GM20000 (cell line): ENCODE results near the gene FARP2.
"Not testable (repeated sequence)": the region's sequence is repeated elsewhere in the genome, so short reads cannot be mapped to it uniquely, and the experiment has no call there.

Source experiments
- DNase-seq: peaks from one replicate; pipeline ENCODE4 v3.0.0; 2012; ENCODE audit warnings: low spot score
- CTCF ChIP-seq: IDR thresholded peaks from 2 replicates; pipeline ENCODE4 v1.5.1; 2012; ENCODE audit warnings: mild to moderate bottlenecking, control low read depth; ENCODE audit errors: extremely low read depth, missing control alignments

FARP2 gene

GRCh38 chr2:241317391-241317790, 38.7 kb upstream of the FARP2 start:
- no peak for DNase-seq
- TF ChIP-seq CTCF, result no peak

DNA sequence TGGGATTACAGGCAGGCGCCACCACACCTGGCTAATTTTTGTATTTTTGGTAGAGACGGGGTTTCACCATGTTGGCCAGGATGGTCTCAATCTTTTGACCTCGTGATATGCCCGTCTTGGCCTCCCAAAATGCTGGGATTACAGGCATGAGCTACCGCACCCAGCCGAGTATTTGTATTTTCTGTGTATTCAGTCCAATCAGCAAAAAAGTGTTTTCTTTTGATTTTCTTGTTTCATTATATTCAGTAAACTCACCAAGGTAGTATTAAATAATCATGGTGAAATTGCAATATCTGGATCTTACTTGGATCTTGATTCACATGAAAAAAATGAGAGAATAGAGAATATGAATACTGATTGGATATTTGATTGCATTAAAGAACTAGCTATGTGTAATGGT, 37.3 kb upstream of the FARP2 start:
- DNase-seq, result not testable (repeated sequence)

- no peak for TF ChIP-seq CTCF
- no peak for DNase-seq
Measured at GRCh38 chr2:241320394-241320793, 35.7 kb upstream of the FARP2 start.

DNA sequence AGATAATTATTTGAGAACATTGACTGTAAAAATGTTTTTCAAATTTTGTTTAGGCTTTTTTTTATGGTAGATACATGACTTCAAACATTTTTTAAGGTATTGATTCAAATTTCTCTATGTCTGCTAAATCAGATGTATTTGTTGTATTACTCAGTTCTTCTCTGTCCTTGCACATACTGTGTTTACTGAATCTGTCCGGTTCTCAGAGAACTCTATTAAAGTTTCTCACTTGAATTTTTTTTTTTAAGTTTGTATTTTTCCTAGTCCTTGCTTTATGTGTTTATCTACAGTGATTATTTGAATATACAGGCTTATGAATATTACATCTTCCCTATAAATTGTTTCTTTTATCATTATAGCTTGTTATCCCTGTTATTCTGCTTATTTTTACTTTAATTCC, 35.1 kb upstream of the FARP2 start:
- DNase-seq, result no peak
- TF ChIP-seq CTCF, result no peak

- no peak for DNase-seq
- TF ChIP-seq CTCF, result no peak
Measured at GRCh38 chr2:241321886-241322285, 34.2 kb upstream of the FARP2 start.

GRCh38 chr2:241323778-241324177, 32.3 kb upstream of the FARP2 start:
- no peak for DNase-seq
- TF ChIP-seq CTCF, result no peak

DNA sequence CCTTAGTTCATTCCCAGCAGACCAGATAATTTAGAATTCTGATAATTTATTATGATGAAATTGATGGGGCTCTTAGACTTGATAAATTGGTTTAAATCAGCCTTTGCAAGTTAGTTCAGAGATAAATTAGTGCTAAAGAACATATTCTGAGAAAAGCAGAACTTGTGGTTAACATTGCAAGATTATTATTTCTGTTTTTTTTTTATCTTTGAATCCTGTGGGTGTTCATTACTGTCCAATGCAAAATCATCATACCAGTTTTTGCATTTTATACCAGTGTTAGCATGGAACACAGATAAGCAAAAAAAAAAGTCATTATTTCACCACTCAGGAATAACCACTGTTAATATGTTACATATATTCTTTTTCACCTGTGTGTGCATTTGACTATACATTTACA, 31.3 kb upstream of the FARP2 start:
- no peak for TF ChIP-seq CTCF
- no peak for DNase-seq

- DNase-seq, result no peak
- no peak for TF ChIP-seq CTCF
Measured at GRCh38 chr2:241325257-241325656, 30.8 kb upstream of the FARP2 start.
